GM18873 (cell line): ENCODE measurements around the gene ARID4B.
"Not testable (repeated sequence)": the region's sequence is repeated elsewhere in the genome, so short reads cannot be mapped to it uniquely, and the experiment has no call there.

Source experiments
- ATAC-seq: cut with Tn5 transposase; IDR thresholded peaks from one replicate; pipeline ENCODE4 v1.9.1; 2021; ENCODE audit warnings: mild to moderate bottlenecking, moderate library complexity, moderate number of reproducible peaks; ENCODE audit not compliant: unreplicated experiment, low FRiP score

The ARID4B gene

DNA sequence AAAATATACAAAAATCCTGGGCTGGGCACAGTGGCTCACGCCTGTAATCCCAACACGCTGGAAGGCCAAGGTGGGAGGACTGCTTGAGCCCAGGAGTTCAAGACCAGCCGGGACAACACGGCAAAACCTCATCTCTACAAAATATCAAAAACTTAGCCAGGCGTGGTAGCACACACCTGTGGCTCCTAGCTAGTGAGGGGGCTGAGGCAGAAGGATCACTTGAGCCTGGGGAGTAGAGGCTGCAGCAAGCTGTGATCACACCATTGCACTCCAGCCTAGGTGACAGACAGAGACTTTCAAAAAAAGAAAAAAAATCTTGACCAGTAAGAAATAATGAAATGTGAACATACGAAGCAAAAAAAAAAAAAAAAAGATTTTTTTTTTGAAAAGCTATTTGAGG is 52.1 kb downstream of the ARID4B start:
- ATAC-seq: no peak

DNA sequence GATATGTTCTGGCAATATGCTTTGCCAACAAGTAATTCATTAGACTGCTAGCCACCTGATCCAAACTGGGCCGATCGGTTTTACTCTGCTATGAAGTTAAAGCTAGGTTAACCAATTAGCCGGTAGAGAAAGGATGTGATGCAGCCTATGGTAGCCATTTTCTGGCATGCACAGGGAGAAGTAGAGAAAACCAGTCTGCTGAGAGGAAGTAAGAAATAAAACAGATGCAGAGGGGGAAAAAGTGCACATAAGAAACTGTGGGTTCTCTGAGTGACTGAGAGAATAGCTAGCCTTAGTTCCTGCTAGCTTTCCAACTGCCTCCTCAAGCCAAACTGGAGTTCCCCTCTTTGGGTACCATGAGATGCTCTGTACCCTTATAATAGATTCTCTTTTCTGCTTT is 52.8 kb downstream of the ARID4B start:
- ATAC-seq: peak; percentile 59

DNA sequence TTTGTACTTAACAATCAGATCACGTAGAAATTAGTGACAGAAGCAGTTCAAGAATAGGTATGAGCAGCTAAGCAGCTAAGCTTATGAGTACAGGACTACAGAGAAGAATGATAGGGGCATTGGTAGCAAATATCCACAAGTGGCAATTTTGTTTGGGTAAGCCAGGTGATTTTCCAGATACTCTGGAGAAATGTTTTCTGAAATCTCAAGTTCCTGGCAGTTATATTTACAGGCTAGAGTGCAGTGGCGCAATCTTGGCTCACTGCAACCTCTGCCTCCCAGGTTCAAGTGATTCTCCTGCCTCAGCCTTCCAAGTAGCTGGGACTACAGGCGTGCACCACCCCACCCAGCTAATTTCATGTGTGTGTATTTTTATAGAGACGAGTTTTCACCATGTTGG is 55.1 kb downstream of the ARID4B start:
- ATAC-seq: no peak

DNA sequence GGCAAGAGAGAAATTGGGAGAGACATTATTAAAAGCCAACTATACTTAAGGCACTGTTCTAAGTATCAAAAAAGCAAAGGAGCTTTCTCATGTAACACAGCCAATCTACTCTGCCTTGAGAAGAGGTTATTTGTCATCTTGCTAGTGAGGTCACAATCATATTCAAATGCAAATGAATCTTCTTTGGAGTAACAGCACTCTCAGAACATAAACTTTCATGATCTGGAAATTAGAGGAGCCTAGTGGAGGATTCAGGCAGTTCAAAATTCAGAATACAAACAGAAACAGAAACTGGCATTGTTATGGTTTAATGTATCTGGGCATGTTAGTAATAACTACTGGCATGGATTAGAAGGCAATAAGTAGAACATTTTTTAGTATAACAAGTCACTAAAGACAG is 57.4 kb downstream of the ARID4B start:
- no peak for ATAC-seq

DNA sequence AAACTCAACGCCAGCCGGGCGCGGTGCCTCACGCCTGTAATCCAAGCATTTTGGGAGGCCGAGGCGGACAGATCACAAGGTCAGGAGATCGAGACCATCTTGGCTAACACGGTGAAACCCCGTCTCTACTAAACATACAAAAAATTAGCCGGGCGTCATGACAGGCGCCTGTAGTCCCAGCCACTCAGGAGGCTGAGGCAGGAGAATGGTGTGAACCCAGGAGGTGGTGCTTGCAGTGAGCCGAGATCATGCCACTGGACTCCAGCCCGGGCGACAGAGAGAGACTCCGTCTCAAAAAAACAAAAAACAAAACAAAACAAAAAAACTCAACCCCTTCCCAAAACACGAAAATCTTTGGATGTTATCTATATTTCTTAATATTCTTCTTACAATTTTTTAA is 58.0 kb downstream of the ARID4B start:
- ATAC-seq: not testable (repeated sequence)

DNA sequence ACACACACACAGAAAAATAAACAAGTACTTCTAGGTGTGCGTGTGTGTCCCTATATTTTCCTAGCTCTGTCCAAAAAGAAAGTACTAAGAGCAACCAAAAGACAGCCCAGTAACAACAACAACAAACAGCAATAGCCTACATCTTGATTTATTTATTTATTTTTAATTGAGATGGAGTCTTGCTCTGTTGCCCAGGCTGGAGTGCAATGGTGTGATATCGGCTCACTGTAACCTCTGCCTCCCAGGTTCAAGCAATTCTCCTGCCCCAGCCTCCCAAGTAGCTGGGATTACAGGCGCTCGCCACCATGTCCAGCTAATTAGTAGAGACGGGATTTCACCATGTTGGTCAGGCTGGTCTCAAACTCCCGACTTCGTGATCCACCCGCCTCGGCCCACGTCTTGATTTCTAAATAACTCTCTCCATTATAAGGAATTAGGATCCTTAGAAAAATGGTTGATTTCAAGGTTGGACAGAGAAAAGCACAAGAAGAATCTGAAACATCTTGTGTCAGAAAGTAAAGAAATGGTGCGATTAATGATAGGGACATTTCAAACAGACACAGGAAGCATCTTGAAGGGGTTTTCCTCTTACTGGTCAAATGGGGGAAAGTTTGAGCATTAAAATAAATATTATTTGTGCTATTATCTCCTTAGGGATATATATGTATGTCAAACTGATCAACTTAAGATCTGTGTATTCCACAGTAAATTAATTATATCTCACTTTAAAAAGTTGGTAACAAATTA is 59.4 kb downstream of the ARID4B start:
- no peak for ATAC-seq

DNA sequence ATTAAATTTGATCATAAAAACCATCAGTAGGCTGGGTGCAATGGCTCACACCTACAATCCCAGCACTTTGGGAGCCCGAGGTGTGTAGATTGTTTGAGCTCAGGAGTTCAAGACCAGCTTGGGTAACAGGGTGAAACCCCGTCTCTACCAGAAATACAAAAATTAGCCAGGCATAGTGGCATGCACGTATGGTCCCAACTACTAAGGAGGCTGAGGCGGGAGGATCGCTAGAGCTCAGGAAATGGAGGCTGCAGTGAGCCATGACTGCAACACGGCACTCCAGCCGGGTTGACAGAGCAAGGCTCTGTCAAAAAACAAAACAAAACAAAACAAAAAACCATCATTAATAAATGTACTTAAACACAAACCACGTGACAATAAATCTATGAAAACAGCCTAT is 61.0 kb downstream of the ARID4B start:
- no peak for ATAC-seq

DNA sequence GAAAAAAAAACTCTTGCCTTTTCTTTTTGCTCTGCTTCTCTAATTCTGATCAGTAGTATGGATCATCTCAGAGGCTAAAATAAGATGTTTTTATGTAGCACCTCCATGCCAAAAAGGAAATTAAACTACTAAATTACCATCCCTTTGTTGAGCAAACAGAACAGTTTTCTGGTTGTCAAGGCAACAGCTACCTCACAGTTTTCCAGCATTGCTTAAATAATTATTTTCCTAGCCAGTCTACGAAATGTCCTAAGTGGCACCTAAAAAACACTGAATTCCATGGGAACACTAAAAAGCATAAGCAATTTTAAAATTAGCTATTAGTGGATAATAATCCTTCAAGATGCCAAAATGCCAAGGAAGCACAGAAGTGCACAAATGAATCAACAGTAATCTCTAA is 61.7 kb downstream of the ARID4B start:
- ATAC-seq: no peak

DNA sequence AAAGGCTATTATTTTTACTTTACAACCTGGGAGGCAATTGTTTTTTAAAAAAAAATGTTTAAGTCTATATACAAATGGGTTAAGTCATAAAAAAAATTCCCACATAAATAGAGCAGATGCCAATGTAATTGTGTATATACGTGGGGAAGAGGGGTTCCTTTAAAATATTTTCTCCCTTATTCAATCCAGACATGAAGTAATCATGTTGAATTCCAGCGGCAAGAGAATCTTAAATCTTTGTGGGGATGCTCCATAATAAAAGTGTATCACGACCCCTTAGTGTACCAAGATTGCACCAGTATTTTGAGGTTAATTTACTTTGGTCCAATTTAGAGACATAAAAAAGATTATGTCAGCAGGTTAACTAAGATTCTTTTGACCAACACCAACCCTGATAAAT is 62.1 kb downstream of the ARID4B start:
- ATAC-seq: no peak

DNA sequence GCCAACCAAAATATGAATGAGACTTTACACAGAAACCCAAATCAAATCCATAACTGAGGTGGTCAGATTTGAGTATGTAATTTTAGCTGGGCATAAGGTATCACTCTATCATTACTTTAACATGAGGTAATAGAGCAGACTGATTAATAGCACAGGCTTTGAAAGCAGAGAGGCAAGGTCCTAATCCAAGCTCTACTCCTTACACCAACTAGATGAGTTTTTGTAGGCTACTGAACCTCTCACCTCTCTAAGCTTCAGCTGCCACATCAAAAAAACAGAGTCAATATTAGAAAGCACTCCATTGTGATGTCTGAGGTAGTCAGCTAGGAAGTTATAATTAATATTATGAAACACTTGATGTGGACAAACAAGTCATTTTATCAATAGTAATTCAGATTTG is 63.7 kb downstream of the ARID4B start:
- ATAC-seq: no peak

DNA sequence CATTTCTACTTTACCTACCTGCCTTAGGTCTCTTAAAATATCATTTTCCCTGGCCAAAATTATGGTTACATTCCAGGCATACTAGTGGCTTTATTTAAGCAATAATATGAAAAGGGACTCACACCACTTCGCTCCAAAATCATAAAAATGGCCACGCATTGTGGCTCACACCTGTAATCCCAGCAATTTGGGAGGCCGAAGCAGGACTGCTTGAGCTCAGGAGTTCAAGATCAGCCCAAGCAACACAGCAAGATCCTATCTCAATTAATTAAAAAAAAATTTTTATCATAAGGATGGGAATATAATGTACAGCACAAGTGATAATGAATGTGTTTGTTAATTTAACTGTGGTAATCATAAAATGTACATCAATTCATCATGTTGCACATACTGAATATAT is 65.4 kb downstream of the ARID4B start:
- ATAC-seq: no peak

DNA sequence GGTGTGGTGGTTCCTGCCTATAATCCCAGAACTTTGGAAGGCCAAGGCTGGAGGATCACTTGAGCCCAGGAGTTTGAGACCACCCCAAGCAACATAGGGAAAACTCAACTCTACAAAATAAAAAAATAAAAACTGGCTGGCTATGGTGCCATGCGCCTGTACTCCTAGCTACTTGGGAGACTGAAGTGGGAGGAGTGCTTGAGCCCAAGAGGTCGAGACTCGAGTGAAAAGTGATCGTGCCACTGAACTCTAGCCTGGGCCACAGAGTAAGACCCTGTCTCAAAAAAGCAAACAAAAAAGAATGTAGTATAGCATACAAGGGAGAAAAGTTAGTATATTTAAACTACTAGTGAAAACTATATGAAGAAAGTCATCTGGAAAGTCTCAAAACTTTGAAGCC is 66.7 kb downstream of the ARID4B start:
- no peak for ATAC-seq

DNA sequence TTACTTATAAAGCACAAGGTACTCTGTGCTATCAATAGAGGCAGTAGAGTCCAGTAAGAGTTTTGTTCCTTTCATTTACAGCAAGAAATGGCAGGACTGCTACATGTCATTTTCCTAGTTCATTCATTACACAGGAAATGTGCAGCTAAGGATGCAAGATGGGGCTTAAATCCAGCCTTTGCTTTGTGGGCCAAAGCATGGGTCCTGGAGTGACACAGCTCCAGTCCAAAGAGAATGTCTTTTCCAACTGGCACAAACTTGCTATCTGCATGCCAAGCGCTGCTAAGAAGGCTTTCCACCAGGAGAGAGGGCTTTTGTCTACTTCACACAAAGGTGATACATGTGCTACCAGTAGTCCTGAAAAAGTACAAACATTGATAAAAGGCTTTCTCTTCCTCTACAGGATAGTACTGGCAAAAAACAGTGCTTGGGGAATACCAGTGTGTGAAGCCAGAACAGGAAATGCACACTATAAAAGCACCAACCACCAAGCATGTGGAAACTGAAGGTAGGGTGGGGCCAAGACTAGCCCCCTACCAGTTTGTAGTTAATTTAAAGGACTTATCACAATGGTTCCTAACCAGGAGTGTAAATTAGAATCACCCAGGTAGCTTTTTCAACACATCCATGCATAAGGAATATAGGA is 68.7 kb downstream of the ARID4B start:
- no peak for ATAC-seq

DNA sequence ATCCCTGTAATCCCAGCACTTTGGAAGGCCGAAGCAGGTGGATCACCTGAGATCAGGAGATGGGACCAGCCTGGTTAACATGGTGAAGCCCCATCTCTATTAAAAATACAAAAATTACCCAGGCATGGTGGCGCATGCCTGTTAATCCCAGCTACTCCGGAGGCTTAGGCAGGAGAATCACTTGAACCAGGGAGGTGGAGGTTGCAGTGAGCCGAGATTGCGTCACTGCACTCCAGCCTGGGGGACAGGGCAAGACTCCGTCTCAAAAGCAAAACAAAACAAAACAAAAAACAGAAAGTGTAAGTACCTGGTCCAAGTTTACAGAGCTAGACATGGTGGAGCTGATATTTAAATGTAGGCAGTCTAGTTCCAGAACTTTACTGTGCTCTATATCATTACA is 69.9 kb downstream of the ARID4B start:
- not testable (repeated sequence) for ATAC-seq

DNA sequence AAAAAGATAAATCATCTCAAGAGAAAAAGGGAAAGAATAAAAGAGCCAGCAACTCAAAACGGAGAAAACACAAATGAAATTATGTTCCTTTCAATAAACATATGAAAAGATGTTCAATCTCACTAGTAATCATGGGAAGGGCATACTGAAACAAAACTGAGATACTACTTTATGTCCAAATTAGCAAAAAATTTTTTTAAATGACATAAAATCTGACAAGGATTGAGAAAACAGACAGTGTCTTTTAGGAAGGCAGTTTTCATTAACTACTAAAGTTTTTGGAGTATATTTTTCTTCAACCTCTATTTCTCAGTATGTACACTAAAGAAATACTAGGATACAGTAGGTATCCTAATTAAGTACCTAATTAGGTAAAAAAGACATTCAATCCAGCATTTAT is 73.3 kb downstream of the ARID4B start:
- ATAC-seq: no peak

DNA sequence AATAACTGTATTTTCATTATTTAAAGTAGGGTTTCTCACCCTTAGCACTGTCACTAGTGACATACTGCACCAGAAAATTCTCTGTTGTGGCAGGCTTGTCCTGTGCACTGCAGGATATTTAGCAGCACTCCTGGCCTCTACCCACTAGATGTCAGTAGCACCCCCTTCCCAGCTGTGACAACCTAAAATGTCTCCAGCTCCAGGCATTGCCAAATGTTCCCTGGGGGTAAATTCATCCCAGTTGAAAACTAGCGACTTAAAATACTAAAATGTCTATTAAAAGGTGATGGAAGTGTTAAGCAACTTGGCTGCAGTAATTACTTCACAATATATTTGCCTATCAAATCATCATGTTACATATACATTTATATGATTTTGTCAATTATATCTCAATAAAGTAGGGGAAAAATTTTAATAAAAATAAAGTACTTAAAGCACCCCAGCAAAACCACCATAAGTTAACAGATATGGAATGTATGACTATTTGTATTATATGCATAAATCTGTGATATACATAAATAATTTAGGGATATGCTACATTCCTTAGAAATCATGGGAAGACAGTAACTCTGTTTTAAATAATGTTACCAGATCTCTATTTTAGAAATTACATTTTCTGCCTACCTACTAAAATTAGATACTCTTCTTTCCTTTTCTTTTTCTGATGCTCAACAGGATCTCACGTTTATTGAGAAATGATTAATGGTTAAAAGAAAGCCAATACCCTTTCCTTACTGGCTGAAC is 74.6 kb downstream of the ARID4B start:
- ATAC-seq: no peak

DNA sequence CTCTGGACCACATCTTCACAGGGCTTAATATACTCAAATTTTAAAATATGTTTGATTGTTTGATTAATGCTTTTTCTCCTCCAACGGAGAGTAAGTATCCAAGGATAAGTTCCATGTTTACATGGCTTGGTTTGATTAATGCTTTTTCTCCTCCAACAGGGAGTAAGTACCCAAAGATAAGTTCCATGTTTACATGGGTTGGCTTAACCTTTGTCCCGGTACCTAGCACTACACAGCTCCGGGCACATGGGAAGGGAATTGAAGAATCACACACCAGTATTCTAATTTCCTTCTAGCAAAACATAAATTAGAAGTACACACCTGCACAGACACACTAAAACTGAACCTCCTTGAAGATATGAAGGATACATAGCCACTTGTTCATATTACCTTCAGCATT is 77.5 kb downstream of the ARID4B start:
- ATAC-seq: no peak

DNA sequence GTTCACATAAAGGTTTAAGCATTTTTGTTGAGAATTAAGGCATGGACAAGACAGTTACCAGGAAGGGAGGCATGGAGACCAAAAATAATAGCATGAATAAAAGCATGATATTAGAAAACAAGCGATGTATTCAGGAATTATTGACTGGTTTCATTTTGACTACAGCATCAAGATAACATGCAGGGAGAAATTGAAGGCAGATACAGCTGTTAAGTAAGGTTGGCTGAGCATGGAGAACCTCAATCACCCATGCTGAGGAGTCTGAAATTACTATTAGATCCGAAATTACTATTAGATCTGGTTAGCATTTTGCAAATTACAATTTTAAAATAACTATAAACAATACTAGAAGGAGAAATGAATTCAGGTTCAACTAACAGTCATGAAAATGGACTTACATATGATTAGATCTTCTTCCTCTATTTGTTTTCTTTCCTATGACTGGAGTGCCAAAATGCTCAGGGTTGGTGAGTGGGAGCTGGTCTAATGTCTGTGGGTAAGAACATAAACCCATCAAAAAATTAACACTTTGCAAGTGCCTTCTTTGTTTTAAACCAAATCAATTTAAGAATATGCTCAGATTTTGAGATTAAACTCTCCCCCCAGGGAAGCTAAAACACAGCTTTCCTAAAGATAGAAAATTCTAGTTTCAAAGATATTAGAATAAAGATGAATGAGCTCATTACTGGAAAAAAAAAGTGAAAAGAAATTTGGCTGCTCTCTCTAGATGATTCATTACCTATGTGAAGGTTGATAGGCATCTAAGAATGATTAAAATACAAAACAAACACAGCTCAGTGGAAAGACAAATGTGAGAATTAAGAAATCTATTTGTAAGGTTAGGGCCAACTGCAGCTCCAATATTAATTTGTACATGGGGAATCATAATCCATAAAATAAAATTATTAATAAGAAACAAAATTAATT is 81.7 kb downstream of the ARID4B start:
- no peak for ATAC-seq

DNA sequence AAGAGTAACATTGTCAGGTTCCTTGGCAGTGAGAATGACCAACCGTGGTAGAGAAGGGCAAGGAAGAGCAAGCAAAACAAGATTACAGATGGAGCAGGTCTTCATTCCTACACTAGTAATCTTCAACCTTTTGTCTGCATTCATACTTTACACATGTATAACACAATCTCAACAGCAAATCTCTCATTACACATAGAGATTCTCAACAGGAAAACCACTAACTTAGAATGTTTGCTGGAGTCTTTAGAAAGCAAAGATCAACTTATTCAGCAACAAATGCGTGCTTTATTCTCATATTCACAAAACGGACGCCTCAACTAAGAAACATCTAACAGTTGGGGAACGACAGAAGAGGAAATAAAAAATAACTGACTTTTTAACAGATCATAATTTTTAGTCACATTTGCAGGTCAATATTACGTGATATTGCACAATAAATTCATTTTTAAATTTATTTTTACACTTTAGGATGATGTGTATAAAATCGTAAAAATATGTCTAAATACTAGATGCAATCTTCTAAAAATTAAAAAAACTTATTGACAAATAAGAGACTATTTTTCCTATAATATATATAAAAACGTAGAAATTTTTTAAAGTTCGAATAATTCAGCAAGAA is 82.9 kb downstream of the ARID4B start:
- ATAC-seq: no peak

DNA sequence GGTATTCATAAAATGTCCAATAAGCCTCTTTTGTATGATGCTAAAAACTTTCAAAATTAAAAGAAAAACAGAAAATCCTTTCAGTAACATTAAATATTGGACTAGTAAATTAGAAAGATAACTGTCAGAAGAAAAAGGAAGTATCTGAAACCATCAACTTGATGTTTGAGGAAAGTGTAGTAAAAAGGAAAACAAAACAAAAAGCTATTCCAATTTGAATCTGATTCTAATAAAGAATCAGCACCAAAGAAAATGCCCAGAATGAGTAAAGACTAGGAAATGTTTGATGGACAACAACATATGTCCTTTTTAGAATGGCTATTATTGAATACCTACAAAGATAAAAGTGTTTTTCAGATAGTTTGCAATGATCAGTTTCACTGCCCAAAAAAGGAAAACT is 87.0 kb downstream of the ARID4B start:
- no peak for ATAC-seq
